Naive thymus-derived CD4-positive, alpha-beta T cell (primary cell): ENCODE data around the gene ARHGAP25. TPM values are rescaled to one million over a fixed set of nuclear protein-coding genes. Genes with fewer than 3 reads are reported as not detected.
A peak's percentile ranks its signal among the peaks of the same experiment; 100 is the strongest.

Source experiments
- ATAC-seq: fragments of 150-1000 bp; cut with Tn5 transposase; 2 replicates; pipeline ENCODE4 v1.10.0; 2021; ENCODE audit warnings: mild to moderate bottlenecking, moderate library complexity
- CTCF ChIA-PET: fragments of 350-600 bp; sonication (Branson Sonifier 250); formaldehyde crosslinking; loops from one replicate; lab custom pipeline; 2021; ENCODE audit warnings: antibody characterized with exemption; lab: Charles Lee
- POLR2A ChIA-PET: fragments of 350-600 bp; sonication (Branson Sonifier 250); formaldehyde crosslinking; loops from one replicate; lab custom pipeline; 2021; ENCODE audit warnings: antibody characterized with exemption, inconsistent platforms; lab: Charles Lee
- DNase-seq, 9 donors: peaks; one replicate each; pipeline versions ENCODE4 v3.0.0 to v3.0.0-alpha.2; 2020 to 2022; ENCODE audit warnings: mixed read lengths in 1 of 9
- H3K27ac ChIP-seq: one replicate; pipeline ENCODE4 v1.7.0; 2013; ENCODE audit warnings: mild to moderate bottlenecking, low read depth, low read length, moderate library complexity
- H3K27me3 ChIP-seq, 2 donors: one replicate each; pipeline ENCODE4 v1.7.0; 2013; ENCODE audit warnings: low read length in 2 of 2, mild to moderate bottlenecking in 2 of 2, moderate library complexity in 2 of 2; ENCODE audit not compliant: control insufficient read depth in 2 of 2, insufficient read depth in 2 of 2
- H3K36me3 ChIP-seq, 3 experiments: 1 replicate in 2 of 3; 2 replicates in 1 of 3; pipeline ENCODE4 v1.7.0; 2013; ENCODE audit warnings: low read length in 3 of 3, mild to moderate bottlenecking in 3 of 3, moderate library complexity in 1 of 3; ENCODE audit not compliant: insufficient read depth in 3 of 3, control insufficient read depth in 2 of 3
- H3K4me1 ChIP-seq, 2 donors: one replicate each; pipeline ENCODE4 v1.7.0; 2013; ENCODE audit warnings: low read length in 2 of 2, mild to moderate bottlenecking in 2 of 2, moderate library complexity in 1 of 2; ENCODE audit not compliant: control insufficient read depth in 2 of 2, insufficient read depth in 2 of 2
- H3K4me3 ChIP-seq: 2 replicates; pipeline ENCODE4 v1.7.0; 2013; ENCODE audit warnings: mild to moderate bottlenecking, low read length
- H3K9me3 ChIP-seq, 3 experiments: 1 replicate in 2 of 3; 2 replicates in 1 of 3; pipeline ENCODE4 v1.7.0; 2013; ENCODE audit warnings: low read length in 3 of 3; ENCODE audit not compliant: control insufficient read depth in 2 of 3
- H3K27ac Mint-ChIP-seq, 9 donors: one replicate each; pipeline ENCODE4 v1.8.0; 2020 to 2022; ENCODE audit warnings: mixed read lengths in 9 of 9, mild to moderate bottlenecking in 8 of 9, moderate library complexity in 5 of 9, inconsistent platforms in 2 of 9
- H3K27me3 Mint-ChIP-seq, 5 donors: one replicate each; pipeline ENCODE4 v1.8.0; 2021 to 2022; ENCODE audit warnings: mixed read lengths in 5 of 5, mild to moderate bottlenecking in 1 of 5
- H3K36me3 Mint-ChIP-seq, 5 donors: one replicate each; pipeline ENCODE4 v1.8.0; 2020 to 2022; ENCODE audit warnings: mixed read lengths in 5 of 5, mild to moderate bottlenecking in 3 of 5, inconsistent platforms in 1 of 5
- H3K4me1 Mint-ChIP-seq, 7 donors: one replicate each; pipeline ENCODE4 v1.8.0; 2020 to 2022; ENCODE audit warnings: mixed read lengths in 7 of 7, mild to moderate bottlenecking in 3 of 7, inconsistent platforms in 1 of 7
- H3K4me3 Mint-ChIP-seq, 10 donors: one replicate each; pipeline ENCODE4 v1.8.0; 2020 to 2022; ENCODE audit warnings: mild to moderate bottlenecking in 10 of 10, mixed read lengths in 10 of 10, moderate library complexity in 6 of 10, inconsistent platforms in 2 of 10
- H3K9me3 Mint-ChIP-seq, 11 donors: one replicate each; pipeline ENCODE4 v1.8.0; 2020 to 2022; ENCODE audit warnings: mixed read lengths in 11 of 11, mild to moderate bottlenecking in 4 of 11, inconsistent platforms in 1 of 11, moderate library complexity in 1 of 11
- intact Hi-C, 2 donors: fragments of 100-400 bp; cut with micrococcal nuclease; formaldehyde crosslinking; loops; one replicate each; pipeline ENCODE4 v1.15.1; 2023
- polyA plus RNA-seq, 2 donors: library from polyadenylated mRNA; unstranded; fragments of 300-500 nt; fragmentation: Illumina TruSeq; gene quantifications; one replicate each; pipeline ENCODE4 v1.2.3, GENCODE V29; 2021
- total RNA-seq, 6 experiments: library from RNA in 5 of 6; stranded (reverse) in 5 of 6; gene quantifications; 1 replicate in 5 of 6; 2 replicates in 1 of 6; pipeline ENCODE4 v1.2.3 and lab custom pipeline; 2021 to 2026

Gene ARHGAP25
- total and polyA plus RNA-seq, 7 experiments from 2014 or later = 63.3 to 139 (median 116) TPM

GRCh38 chr2:68768951-68769350 is 34.3 kb downstream of the ARHGAP25 start:
- H3K27me3 Mint-ChIP-seq = no peaks in the 10 kb centered on the region
- peaks cover 97 to 98% of the 10 kb centered on the region in 2 donors for H3K4me1 ChIP-seq
- H3K27ac ChIP-seq = peak overlapping the region; percentile 82
- H3K27me3 ChIP-seq = no peaks in the 10 kb centered on the region
- H3K27ac Mint-ChIP-seq = peak overlapping the region in 8 of 9 donors; percentile 93 to 99 (median 97)
- POLR2A ChIA-PET = interaction anchor here (0.5 to 12.7 kb wide), 11 partner anchors 11 to 396 kb away, joined by 3 to 288 read pairs (median 11); partner anchors contain the start of gene ARHGAP25
- H3K36me3 ChIP-seq = no peaks in the 10 kb centered on the region
- peaks cover under 1 to 59% (median 15%) of the 10 kb centered on the region in 5 donors for H3K36me3 Mint-ChIP-seq
- ATAC-seq (no peak), DNase-seq (no peak)
- peak overlapping the region; percentile 77 to 94 (median 82) for H3K4me3 Mint-ChIP-seq
- CTCF ChIA-PET = interaction anchor here (1.5 to 2.8 kb wide), 3 partner anchors 11 to 305 kb away, joined by 4 to 21 read pairs (median 8); no protein-coding TSS in a partner anchor
- H3K9me3 Mint-ChIP-seq = no peaks in the 10 kb centered on the region
- intact Hi-C loops = loop anchor here (5.0 to 10.0 kb wide), 2 partner anchors 517 to 876 kb away; partner anchors contain the start of genes AAK1 (in 1 of the 2) and PPP3R1 (in 1 of the 2)
- peak overlapping the region; percentile 36 for H3K4me3 ChIP-seq
- peaks cover 81 to 100% (median 100%) of the 10 kb centered on the region in 7 donors for H3K4me1 Mint-ChIP-seq
- H3K9me3 ChIP-seq = no peaks in the 10 kb centered on the region

- intact Hi-C loops = loop anchor here (5.0 to 10.0 kb wide), 2 partner anchors 517 to 875 kb away; partner anchors contain the start of genes AAK1 (in 1 of the 2) and PPP3R1 (in 1 of the 2)
- Histone ChIP-seq H3K27me3 (no peaks in the 10 kb centered on the region), H3K4me1 (peaks cover 94 to 96% of the 10 kb centered on the region in 2 donors), H3K36me3 (no peaks in the 10 kb centered on the region), H3K27ac (peak overlapping the region; percentile 82), H3K4me3 (peak overlapping the region; percentile 37), H3K9me3 (no peaks in the 10 kb centered on the region)
- ATAC-seq (no peak), DNase-seq (peak in 2 of 9 donors; percentile 38 to 58)
- peaks cover 83 to 100% (median 99%) of the 10 kb centered on the region in 7 donors for H3K4me1 Mint-ChIP-seq
- peak overlapping the region in 8 of 9 donors; percentile 83 to 99 (median 97) for H3K27ac Mint-ChIP-seq
- POLR2A ChIA-PET = interaction anchor here (0.6 to 12.7 kb wide), 17 partner anchors 10 to 60 kb away, joined by 3 to 288 read pairs (median 4); partner anchors contain the start of gene ARHGAP25
- peak overlapping the region; percentile 77 to 94 (median 82) for H3K4me3 Mint-ChIP-seq
- H3K9me3 Mint-ChIP-seq = no peaks in the 10 kb centered on the region
- no peaks in the 10 kb centered on the region for H3K27me3 Mint-ChIP-seq
- H3K36me3 Mint-ChIP-seq = peaks cover 3 to 60% (median 15%) of the 10 kb centered on the region in 5 donors
- CTCF ChIA-PET = interaction anchor here (0.6 to 2.8 kb wide), 9 partner anchors 10 to 306 kb away, joined by 3 to 21 read pairs (median 7); no protein-coding TSS in a partner anchor
Measured at GRCh38 chr2:68769586-68770270, 35.1 kb downstream of the ARHGAP25 start.

- intact Hi-C loops = no loop called here
- Mint-ChIP-seq H3K9me3 (no peaks in the 10 kb centered on the region), H3K27me3 (no peaks in the 10 kb centered on the region), H3K36me3 (peaks cover 3 to 64% (median 20%) of the 10 kb centered on the region in 5 donors), H3K4me1 (peaks cover 84 to 100% (median 97%) of the 10 kb centered on the region in 7 donors), H3K4me3 (peak overlapping the region; percentile 61 to 94 (median 82)), H3K27ac (peak overlapping the region in 8 of 9 donors; percentile 83 to 99 (median 97))
- ChIA-PET POLR2A (interaction anchor here (0.7 to 12.7 kb wide), 18 partner anchors 9 to 59 kb away, joined by 3 to 288 read pairs (median 4); partner anchors contain the start of gene ARHGAP25), CTCF (interaction anchor here (0.6 to 2.0 kb wide), 10 partner anchors 9 to 307 kb away, joined by 3 to 8 read pairs (median 4); no protein-coding TSS in a partner anchor)
- no peak for ATAC-seq
- no peaks in the 10 kb centered on the region for H3K27me3 ChIP-seq
- H3K4me1 ChIP-seq = peaks cover 88 to 95% of the 10 kb centered on the region in 2 donors
- H3K36me3 ChIP-seq = no peaks in the 10 kb centered on the region
- DNase-seq = peak in 2 of 9 donors; percentile 23 to 35
- H3K9me3 ChIP-seq = no peaks in the 10 kb centered on the region
- H3K4me3 ChIP-seq = peak overlapping the region; percentile 17
- H3K27ac ChIP-seq = peak overlapping the region; percentile 82
Measured at GRCh38 chr2:68770271-68771111, 35.9 kb downstream of the ARHGAP25 start.

GRCh38 chr2:68771211-68771751 is 36.7 kb downstream of the ARHGAP25 start:
- intact Hi-C loops = no loop called here
- peaks cover 11 to 72% (median 28%) of the 10 kb centered on the region in 5 donors for H3K36me3 Mint-ChIP-seq
- H3K9me3 Mint-ChIP-seq = no peaks in the 10 kb centered on the region
- Histone ChIP-seq H3K27me3 (no peaks in the 10 kb centered on the region), H3K4me1 (peaks cover 89 to 95% of the 10 kb centered on the region in 2 donors), H3K27ac (peak overlapping the region; percentile 82), H3K36me3 (peaks cover 0 to 3% (median 0%) of the 10 kb centered on the region in 3 experiments), H3K9me3 (no peaks in the 10 kb centered on the region), H3K4me3 (peak overlapping the region; percentile 17)
- H3K27me3 Mint-ChIP-seq = no peaks in the 10 kb centered on the region
- DNase-seq (no peak), ATAC-seq (no peak)
- ChIA-PET POLR2A (interaction anchor here (0.9 to 12.7 kb wide), 10 partner anchors 8 to 53 kb away, joined by 3 to 288 read pairs (median 5); partner anchors contain the start of gene ARHGAP25), CTCF (interaction anchor here (0.8 to 2.0 kb wide), 4 partner anchors 18 to 65 kb away, joined by 3 to 7 read pairs (median 4); no protein-coding TSS in a partner anchor)
- peak overlapping the region in 8 of 9 donors; percentile 83 to 99 (median 97) for H3K27ac Mint-ChIP-seq
- H3K4me3 Mint-ChIP-seq = peak overlapping the region; percentile 52 to 94 (median 82)
- peaks cover 88 to 100% (median 97%) of the 10 kb centered on the region in 7 donors for H3K4me1 Mint-ChIP-seq

GRCh38 chr2:68772109-68772508 is 37.5 kb downstream of the ARHGAP25 start:
- H3K4me3 Mint-ChIP-seq = peak overlapping the region in 9 of 10 donors; percentile 18 to 94 (median 76)
- H3K36me3 ChIP-seq = peaks cover 0 to 11% (median 0%) of the 10 kb centered on the region in 3 experiments
- H3K27me3 ChIP-seq = no peaks in the 10 kb centered on the region
- DNase-seq = no peak
- peak overlapping the region; percentile 82 for H3K27ac ChIP-seq
- peak overlapping the region in 8 of 9 donors; percentile 76 to 99 (median 97) for H3K27ac Mint-ChIP-seq
- POLR2A ChIA-PET = interaction anchor here (0.9 to 12.7 kb wide), 7 partner anchors 8 to 58 kb away, joined by 3 to 288 read pairs (median 13); no protein-coding TSS in a partner anchor
- H3K9me3 ChIP-seq = no peaks in the 10 kb centered on the region
- no peak for ATAC-seq
- peaks cover 89 to 97% of the 10 kb centered on the region in 2 donors for H3K4me1 ChIP-seq
- peaks cover 90 to 100% (median 97%) of the 10 kb centered on the region in 7 donors for H3K4me1 Mint-ChIP-seq
- CTCF ChIA-PET = interaction anchor here (0.8 to 1.5 kb wide), 3 partner anchors 19 to 31 kb away, joined by 3 to 5 read pairs (median 3); no protein-coding TSS in a partner anchor
- no peaks in the 10 kb centered on the region for H3K27me3 Mint-ChIP-seq
- intact Hi-C loops = no loop called here
- peak overlapping the region; percentile 17 for H3K4me3 ChIP-seq
- H3K9me3 Mint-ChIP-seq = no peaks in the 10 kb centered on the region
- peaks cover 14 to 79% (median 36%) of the 10 kb centered on the region in 5 donors for H3K36me3 Mint-ChIP-seq
